GM12801 (cell line): ENCODE results near the gene CRISPLD2.

ENCODE experiments used
- CTCF ChIP-seq: IDR thresholded peaks from one replicate; pipeline ENCODE4 v1.5.1; 2011; ENCODE audit warnings: control low read depth; ENCODE audit not compliant: insufficient read length; ENCODE audit errors: extremely low read depth

The CRISPLD2 gene

GRCh38 chr16:84869473-84869845 is 49.7 kb downstream of the CRISPLD2 start:
- no peak for TF ChIP-seq CTCF

- no peak for TF ChIP-seq CTCF
Measured at GRCh38 chr16:84874004-84874435, 54.2 kb downstream of the CRISPLD2 start.

GRCh38 chr16:84874553-84874952 is 54.8 kb downstream of the CRISPLD2 start:
- no peak for TF ChIP-seq CTCF

GRCh38 chr16:84874983-84875382 is 55.2 kb downstream of the CRISPLD2 start:
- TF ChIP-seq CTCF = no peak

GRCh38 chr16:84875846-84876245 is 56.1 kb downstream of the CRISPLD2 start:
- TF ChIP-seq CTCF = no peak

- no peak for TF ChIP-seq CTCF
Measured at GRCh38 chr16:84876873-84877606, 57.3 kb downstream of the CRISPLD2 start.

- no peak for TF ChIP-seq CTCF
Measured at GRCh38 chr16:84878770-84879169, 59.0 kb downstream of the CRISPLD2 start.
